EL (cell line): ENCODE data around the gene ZBTB7C.
A peak's percentile ranks its signal among the peaks of the same experiment; 100 is the strongest.

ENCODE experiments used
- DNase-seq: peaks from one replicate; pipeline ENCODE4 v3.0.0-alpha.2; 2016

ZBTB7C gene

DNA sequence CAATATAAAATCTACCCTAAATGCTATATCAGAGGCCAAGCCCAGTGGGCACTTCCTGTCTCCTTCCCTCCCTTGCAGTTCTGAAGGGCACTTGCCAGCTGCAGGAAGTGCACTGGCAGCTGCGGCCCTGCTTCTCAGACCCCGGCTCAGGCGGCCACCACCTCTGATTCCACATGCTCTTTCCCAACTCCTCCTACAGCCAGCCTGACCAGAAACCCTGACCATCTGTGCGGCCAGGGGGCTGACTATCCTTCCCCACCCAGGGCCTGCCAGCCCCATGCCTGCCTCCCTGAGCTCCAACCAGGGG is 88.6 kb downstream of the ZBTB7C start:
- no peak for DNase-seq

DNA sequence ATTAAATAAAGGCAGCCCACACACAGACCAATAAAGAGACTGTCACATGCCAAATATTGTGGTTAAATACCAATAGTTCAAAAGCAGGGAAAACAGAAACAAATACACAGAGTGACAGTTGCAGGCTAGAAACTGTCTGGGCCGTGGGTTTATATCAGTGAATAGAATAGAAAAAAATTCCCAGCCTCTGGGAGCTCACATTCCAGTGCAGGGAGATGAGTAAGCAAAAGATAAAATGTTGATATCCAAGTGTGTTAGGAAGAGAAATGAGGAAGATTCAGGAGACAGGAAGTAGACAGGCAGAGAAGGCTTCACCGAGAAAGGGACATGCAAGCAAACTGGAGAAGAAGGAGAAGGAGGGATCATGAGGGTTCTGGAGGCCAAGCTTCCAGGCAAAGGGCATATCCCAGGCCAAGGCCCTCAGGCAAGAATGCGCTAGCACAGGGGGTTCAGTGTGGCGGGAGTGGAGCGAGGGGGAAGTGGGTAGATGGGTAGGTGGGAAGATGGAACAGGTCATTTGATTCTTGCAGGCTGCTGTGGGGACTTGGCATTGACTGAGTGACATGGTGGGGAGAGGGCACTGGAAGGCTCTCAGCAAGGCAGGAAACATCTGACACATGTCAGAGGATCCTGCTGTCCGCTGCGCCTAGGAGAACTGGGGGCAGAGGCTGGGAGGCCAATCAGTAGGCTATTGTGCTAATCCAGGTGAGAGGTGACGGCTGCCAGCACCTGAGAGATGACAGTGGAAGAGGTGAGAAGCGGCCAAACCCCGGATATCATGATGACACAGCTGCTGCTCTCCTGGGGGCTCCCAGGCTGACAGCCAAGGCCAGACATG is 89.2 kb downstream of the ZBTB7C start:
- peak; percentile 68 for DNase-seq

DNA sequence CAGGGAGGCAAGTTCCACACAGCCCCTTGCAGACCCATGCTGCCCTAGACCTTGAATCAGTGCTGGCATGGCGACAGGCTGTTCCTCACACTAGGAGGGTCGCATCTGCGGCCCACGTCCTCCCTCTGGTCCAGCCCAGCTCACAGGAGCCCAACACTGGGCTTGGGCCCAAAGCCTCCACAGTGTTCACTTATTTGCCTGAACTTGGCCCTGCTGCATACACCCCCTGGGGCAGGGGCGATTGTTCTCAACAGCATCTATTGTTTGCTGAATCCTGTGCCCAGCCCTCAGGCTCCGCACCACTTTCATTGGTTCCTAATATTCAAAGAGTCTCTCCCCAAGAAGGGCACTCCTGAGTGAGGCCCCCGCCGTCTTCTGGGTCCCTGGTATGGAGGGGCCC is 90.7 kb downstream of the ZBTB7C start:
- DNase-seq, result no peak

DNA sequence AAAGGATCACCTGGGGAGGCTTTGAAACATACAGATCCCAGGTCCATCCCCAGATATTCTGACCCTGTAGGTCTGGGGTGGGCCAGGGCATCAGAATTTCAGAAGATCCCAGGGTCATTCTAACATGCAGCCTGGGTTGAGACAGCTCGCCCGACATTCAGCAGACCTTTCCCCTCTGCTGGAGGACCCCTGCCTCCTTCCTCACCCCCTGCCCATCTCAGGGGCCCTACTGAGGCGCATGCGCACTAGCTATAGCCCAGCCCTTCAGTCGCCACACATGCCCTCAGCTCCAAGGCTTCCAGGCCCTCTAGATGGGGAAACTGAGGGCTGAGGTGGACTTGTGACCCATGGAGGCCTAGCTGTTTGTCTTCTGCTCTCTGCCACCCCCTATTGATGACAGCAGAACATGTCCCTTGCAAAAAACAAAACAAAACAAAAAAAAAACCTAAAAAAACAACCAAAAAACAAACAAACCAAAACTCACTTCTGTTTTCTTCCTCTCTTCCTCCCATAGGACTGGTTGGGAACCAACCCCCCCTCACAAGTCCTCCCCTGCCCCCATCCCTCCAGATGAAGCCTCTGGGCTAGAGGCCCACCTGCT is 91.3 kb downstream of the ZBTB7C start:
- no peak for DNase-seq

DNA sequence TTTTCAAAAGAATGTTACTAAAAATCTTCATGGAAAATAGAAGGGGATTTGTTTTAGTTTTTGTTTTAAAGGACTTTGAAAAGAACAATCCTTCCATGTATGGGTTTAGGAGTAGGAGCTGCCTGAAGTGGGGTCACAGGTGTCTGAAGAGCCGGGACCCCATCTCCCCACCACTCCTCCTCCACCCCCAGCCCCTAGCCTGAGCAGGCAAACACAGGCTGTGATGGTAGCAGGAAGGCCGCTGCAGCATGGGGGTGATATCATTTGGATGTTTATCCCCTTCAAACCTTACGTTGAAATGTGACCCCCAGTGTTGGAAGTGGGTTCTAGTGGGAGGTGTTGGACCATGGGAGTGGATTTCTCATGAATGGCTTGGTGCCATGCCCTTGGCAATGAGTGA is 93.0 kb downstream of the ZBTB7C start:
- no peak for DNase-seq

DNA sequence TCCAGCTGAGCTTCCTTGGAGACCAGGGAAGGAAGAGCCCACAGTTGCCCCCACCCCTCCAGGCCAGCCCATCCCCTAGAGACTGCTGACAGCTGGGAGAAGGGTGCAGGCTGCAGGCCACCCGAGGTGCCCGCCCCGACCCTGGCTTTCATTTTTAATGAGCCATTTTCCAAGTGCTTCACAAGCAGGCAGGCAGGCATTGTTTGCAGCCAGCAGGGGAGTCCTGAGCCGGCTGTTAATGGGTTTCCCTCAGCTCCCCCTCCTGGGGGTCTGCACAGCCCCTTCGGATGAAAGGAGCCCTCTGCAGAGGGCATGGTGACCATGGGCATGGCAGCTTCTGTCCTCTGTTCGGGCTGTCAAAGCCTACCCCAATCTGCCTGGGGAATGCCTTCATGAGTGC is 94.5 kb downstream of the ZBTB7C start:
- DNase-seq, result no peak

DNA sequence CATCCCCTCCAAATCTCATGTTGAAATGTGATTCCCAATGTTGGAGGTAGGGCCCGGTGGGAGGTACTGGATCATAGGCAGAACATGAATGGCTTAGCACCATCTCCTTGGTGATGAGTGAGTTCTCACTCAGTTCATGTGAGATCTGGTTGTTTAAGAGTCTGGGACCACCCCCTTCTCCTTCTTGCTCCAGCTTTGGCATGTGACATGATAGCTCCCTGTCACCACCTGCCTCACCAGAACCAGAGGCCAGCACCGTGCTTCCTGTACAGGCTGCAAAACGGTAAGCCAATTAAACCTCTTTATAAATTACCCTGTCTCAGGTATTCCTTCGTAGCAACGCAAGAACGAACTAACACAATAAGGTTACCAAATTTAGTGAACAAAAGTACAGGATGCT is 95.4 kb downstream of the ZBTB7C start:
- no peak for DNase-seq

DNA sequence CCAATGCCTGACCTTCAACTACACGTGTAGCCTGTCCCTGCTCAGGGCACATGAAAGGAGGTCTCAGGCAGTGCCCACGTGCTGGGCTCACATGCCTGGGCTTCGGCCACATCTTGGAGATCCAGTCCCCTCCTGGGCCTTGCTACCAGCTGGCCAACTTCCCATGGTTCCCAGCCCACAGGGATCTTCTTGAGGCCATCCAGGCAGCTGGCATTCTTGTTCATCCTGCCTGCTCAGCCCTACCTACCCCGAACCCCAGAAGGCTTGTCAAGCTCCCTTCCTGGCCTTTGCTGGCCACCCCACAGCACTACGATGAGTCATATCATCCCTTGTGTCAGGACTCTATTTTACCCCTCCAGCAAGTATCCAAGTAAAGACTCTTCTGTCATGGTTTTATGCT is 97.1 kb downstream of the ZBTB7C start:
- DNase-seq, result no peak

DNA sequence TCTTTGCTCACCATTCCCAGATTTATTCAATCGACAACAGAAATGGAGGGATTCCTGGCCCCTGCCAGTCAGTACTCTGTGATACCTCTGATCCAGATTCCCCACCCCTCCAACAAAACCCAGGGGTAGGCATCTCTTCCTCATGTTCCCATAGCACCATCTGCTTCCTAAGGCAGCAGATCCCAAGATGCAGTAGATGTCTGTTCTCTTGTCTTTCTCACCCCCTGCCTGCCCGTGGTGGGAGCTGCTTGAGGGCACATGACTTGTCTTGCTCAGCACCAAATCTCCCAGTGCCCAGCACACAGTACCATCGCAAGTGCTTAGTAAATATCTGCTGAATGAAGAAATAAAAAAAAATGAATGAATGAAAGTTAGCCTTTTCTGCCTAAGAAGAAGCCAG is 98.2 kb downstream of the ZBTB7C start:
- no peak for DNase-seq

DNA sequence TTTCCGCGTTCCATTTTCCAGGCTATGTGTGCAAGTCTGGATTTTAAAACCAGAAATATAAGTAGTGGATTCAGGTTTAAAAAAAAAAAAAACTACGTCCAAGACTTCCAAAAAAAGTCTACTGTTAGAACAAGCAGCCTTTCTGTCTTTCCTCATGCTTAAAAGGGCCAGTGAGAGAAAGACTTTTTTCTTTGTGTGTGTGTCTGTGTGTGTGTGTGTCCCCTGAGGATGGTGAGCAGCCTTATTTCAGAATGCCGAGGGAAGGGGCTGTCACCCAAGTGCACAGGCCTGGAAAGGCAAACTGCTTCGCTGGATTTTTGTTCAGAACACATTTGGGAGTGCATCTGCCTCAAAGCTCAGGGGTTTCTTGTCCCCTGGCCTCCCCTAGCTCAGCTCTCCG is 98.8 kb downstream of the ZBTB7C start:
- no peak for DNase-seq

DNA sequence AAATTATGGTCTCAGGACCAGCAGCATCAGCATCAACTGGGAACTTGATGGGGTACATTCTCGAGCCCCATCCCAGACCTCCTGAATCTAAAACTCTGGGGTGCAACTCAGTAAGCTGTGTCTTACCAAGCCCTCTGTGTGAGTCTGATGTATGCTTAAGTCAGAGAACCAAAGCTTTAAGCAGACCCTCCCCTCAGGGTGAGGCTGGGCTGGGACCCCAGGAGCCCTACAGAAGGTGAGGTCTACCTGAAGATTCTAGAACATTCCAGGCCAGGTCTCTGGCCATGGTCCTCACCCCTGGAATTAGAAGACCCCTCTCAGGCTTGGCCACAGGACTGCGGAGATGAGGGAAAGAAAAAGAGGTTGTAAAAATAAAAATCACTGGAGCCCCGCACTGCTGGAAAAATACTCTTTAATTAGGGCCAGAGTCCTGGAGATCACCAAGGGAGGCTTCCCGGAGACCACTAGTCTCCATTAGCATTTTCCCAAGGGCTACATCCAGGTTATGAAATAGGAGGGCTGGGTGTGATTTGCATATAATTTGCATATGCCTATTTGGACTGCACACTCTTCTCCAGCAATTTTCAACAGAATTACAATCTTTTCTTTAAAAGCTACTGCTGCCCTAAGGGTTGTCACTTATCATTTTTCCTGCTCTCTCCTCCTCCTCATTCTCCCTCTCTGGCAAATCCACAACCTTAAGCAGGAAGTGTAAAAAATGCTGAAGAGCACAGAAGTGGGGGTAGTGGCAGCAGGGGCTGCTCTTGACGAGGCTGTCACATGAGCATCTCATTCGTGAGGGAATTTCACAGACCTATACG is 100.2 kb downstream of the ZBTB7C start:
- DNase-seq, result no peak

DNA sequence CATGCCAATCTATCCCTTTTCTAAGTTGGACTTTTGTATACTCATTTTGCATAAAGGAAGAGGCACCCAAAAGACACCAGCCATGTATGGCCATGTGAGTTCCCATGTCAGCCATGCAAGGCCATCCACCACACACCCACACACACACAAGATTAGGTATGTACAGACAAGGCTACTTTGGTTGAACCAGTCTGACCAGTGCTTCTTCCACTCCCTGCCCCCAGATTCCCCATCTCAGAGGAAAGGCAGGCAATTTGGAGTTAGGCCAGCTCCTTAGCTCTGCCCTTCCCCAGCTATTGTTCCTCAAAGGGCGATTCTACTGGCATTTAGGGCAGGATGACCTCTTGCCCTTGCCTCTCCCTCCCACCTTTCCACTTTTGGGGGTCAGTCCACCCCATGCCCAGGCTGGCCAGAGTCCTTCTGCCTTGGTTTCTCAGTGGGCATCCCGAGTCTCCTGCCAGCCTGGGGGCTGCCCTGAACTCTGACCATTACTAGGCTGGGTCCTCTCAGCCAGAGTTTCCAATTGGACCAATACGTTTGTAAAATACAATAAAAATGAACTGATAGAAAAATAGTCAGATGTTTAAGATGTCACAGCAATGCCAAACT is 101.1 kb downstream of the ZBTB7C start:
- no peak for DNase-seq

DNA sequence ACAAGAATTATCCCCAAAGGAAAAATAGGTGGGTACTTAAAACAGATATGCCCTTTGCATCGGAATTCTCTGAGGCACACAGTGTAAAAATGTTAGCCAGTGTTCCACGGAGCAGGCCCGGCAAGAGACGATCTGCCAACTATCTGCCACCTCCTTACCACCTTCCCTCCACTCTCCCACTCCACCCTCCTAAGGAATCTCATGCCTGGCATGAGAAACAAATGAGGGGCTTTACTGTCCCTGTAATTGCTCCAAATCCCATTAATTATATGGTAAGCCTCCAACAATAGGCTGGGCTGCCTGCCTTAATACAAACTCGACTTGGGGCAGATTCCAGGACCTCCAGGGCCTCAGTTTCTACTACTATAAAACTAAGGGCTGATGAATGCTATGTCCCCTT is 102.3 kb downstream of the ZBTB7C start:
- DNase-seq, result no peak

DNA sequence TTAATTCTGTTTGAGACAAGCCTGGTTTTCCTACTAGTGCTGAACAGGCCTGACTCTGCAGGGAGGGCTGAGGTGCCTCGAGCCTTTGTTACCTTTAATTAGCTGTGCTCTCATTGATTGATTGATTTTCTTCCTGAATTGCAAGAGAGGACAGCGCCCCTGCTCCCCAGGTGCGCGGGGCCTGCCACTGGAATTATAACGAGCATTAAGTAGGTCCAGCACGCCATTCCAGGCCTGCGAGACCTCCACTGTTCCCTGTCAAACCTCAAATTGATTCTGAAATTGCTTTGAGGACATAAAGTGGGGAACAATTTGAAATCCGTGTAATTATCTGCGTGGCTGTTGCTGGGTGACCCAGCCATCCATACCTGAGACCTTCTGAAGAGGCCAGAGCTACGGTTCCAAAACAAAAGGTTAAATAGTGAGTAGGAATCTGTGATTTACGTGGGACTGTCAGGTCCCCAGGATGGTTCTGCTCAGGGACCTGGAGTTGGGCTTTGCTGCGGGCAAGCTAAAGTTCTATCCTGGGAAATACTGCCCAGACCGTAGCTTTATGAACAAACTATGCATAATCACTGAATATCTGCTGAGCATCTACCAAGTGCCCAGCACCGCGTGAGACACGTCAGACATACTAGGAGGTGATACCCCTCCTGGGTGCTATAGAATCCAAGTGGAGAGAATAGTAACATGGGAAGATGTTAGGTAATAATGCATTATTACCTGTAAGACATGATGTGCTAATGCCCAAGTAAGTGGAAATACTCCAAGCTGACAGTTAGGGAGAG is 104.1 kb downstream of the ZBTB7C start:
- DNase-seq, result no peak

DNA sequence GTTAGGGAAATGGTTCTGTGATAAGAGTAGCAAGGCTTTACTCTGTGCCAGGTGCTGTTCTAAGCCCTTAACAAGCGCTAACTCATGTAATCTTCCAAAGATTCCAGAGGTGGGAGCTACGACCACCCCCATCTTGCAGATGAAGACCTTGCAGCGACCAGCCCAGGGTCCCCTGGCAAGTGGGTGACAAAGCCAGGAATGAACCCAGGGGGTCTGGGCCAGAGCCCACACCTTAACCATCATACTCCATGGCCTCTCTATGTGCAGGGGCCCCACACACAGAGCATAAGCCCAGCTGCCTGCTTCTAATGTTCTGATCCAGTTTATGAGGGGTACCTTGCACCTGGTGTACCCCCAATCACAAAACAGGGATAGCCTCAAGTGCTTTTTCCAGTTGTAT is 105.3 kb downstream of the ZBTB7C start:
- no peak for DNase-seq

DNA sequence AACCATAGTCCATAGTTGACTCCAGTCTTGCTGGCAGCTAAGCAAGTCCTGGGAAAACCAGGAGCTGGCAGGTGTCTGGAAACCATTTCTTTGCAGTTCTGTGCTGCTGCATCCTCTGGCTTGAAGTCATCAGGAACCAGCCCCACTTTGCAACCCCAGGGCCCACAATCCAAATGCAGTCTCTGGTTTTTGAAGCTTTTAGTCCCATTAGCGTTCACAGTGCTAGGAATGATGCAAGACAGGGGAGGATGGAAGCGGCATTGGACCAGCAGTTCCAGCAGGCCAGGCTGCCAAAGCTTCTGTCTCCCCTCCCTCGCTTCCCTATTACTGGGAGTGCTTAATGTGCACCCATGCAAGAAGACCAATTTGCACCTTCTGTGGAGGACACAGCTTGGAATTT is 106.4 kb downstream of the ZBTB7C start:
- no peak for DNase-seq

DNA sequence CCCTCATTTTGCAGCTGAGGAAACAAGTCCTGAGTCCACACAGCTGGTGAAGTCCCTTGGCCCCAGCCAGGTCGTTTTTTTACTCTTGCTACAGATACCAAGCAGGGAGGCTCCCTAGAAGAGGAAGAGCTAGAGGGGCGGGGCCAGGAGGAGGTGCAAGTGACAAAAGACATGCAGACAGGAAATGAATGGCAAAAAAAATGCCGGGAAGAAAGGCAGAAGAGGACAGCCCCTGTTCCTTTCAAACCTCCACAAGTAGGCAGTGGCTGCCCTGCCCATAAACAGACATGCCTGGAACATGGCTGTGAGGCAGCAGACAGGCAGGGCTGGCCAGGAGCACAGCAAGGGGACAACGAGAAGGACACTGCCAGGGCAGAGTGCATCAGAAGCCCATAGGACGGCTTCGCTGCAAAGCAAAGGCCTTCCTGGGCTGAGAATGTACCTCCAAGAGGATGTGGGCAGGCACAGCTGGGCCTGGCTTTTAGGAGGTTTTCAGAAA is 108.7 kb downstream of the ZBTB7C start:
- peak; percentile 13 for DNase-seq

DNA sequence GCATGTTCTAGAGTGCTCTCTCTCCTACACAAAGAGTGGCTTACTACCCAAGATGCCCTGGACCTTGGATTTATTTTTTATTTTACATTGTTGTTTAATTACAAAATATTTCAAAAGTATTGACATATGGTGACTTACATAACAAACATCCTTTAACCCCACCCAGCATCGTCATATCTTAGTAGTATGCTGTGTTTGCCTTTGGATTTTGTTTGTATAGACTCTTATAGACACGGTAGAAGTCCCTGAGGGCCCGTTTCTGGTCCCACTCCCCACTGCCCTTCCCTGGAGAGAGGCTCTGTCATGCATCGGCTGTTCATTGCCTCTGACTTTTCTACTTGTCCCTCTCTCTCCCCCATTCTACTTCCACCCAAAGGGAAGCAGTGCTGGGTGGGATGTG is 112.0 kb downstream of the ZBTB7C start:
- DNase-seq, result no peak

DNA sequence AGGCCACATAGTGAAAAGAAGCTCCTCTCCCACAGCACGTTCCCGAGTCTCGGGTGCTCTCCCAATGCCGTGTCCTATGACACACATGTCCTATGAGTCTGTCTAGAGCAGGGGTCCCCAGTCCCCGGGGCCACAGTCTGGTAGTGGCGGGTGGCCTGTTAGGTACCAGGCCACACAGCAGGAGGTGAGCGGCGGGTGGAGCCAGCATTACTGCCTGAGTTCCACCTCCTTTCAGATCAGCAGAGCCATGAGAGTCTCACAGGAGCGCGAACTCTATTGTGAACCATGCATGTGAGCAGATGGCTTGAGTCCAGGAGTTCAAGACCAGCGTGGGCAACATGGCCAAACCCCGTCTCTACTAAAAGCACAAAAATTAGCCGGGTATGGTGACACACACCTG is 112.6 kb downstream of the ZBTB7C start:
- no peak for DNase-seq

DNA sequence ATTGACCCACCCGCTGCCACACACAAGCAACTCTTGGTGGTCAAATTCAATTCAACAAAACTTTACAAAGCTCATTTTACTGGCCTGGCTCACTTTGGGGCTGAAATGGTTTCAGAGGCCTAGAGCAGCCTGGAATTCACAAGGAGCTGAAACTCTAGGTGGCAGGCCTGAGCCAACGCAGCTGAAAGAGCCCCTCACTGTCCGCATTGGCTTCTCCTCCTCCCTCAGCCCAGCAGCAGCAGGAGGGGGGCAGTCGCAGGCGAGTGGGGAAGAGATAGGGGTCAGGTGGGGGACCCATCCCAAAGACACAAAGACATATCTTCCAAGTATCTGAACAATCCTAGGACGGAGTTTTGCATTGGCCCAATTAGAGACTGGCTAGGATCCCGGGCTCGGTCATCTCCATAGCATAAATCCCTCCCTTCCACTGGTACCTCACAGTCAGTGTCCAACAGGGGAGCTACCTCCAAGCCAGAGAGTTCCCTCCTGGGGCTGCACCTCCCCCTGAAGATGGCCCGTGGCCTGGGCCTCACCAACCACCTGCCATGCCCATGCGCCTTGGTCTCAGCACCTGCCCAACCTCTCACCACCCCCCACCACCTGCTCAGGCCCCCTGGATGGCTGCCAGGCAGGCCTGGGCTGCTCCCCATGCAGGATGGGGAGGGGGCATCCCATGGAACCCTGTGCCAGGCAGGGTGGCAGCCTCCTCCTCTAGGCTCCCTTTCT is 113.4 kb downstream of the ZBTB7C start:
- DNase-seq, result no peak

DNA sequence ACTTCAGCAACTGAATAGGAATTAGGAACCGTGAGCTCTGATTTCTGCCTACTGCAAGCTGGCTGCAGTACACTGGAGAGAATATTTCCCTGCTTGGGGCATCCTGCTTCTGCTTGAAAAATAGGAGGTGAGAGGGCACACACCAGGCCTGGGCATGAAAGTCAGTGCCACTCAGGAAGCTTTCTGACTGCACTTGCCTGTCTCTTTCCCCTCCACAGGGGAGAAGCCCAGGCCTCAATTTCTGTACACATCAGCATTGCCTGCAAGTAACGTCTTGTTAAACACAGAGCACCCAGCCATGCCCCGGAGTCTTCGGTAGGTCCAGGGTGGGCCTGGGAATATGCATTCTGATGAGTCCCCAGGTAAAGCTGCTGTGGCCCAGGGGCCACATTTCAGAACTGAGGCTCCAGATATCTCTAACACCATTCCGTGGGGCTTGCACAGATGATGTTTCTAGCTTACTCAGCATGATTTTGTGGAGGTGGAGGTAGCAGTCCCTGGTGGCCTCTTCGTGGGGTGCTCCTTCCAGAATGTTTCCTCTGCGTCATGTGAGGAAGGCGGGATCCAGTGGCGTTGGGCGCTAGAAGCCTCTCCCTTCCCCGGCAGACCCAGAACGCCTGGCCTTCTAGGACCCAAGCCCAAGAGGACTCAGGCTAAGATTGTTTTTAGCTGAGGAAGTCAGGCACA is 114.1 kb downstream of the ZBTB7C start:
- DNase-seq, result no peak
